Measurements from ENCODE around the gene REG3G.

DNA sequence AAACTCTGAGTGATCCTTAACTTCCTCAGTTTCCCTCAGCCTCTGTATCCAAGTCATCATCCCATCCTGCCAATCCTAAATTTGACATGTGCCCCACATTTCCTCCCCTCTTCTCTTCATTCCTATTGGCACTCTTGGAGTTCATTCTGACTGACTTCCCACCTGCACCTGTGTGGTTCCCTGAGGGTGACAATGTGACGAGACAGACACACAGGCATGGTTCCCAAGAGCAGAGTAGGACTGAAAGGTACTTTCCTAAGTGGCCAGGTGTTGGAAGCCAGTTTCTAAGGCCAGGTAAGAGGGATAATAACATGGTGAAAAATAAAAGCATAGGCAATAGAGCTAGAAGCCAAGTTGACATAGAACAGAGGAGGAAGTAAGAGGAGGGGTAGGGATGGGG, 24.2 kb upstream of the REG3G start:
- TF ChIP-seq, protein P1, sequence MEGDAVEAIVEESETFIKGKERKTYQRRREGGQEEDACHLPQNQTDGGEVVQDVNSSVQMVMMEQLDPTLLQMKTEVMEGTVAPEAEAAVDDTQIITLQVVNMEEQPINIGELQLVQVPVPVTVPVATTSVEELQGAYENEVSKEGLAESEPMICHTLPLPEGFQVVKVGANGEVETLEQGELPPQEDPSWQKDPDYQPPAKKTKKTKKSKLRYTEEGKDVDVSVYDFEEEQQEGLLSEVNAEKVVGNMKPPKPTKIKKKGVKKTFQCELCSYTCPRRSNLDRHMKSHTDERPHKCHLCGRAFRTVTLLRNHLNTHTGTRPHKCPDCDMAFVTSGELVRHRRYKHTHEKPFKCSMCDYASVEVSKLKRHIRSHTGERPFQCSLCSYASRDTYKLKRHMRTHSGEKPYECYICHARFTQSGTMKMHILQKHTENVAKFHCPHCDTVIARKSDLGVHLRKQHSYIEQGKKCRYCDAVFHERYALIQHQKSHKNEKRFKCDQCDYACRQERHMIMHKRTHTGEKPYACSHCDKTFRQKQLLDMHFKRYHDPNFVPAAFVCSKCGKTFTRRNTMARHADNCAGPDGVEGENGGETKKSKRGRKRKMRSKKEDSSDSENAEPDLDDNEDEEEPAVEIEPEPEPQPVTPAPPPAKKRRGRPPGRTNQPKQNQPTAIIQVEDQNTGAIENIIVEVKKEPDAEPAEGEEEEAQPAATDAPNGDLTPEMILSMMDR (IDR thresholded peaks at IDR 0.05): no peak
- no peak for TF ChIP-seq POLR2A (IDR thresholded peaks at IDR 0.05)

Data from uterus (tissue), 2 donors.